ENCODE measurements around the gene IMMP2L. TPM values are rescaled to one million over a fixed set of nuclear protein-coding genes. Genes with fewer than 3 reads are reported as not detected.

Gene IMMP2L
- polyA plus RNA-seq, 2 of the 4 experiments (the other 2 are of a cell fraction) = 16.1 to 23.8 TPM

DNA sequence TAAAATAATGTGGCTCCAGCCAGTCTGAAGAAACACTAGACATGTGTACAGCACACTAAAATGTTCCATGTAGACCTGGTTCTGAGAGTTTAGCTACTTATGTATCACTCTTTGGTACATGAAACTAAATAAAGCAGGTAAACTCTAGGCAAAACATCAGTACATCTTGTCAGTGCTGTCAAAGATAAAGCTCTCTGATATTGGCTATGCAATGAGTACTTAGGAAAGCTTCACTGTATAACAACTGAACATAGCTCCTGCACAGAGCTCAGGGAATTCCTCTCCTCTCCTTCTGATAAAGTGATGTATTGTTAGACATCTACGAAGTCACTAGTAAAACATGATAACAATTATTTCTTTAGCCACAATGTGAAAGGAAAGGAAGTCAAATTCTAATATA is 467.9 kb downstream of the IMMP2L start (continued):
- no peak for TF ChIP-seq ATOH8 (CRISPR knock-in tag; IDR thresholded peaks at IDR 0.05; ENCODE audit: low read depth)

DNA sequence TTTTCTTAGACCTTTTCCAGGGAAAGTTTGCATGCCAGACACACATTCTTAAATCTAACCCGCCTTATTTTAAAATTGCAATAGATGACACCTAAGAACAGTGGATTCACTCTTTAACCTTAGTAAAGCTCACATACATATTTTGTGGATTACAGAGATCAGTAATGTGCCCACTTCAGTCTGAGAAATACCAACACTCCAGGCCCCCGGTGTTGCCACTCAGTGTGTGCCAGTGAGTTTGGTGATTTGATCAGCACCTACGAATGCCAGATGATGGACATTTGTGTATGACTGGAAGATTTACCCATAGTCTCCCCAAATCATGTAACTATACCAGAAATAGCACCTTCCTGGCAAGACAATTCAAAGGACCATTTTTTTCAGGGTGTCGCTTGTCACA is 468.8 kb downstream of the IMMP2L start:
- DNase-seq (ENCODE audit: low read depth in 1 of 2, low spot score in 1 of 2) (no peak), ATAC-seq (no peak), FAIRE-seq (no peak)
- no peak for TF ChIP-seq ZC3H11A (IDR thresholded peaks at IDR 0.05)
- no peak for TF ChIP-seq RARB (CRISPR knock-in tag; IDR thresholded peaks at IDR 0.05)
- no peak for TF ChIP-seq REST (IDR thresholded peaks at IDR 0.05)
- no peak for TF ChIP-seq CHD4 (IDR thresholded peaks at IDR 0.05; ENCODE audit: borderline replicate concordance)
- TF ChIP-seq HOXB13 (CRISPR knock-in tag; IDR thresholded peaks at IDR 0.05; ENCODE audit: low read depth) = no peak
- TF ChIP-seq HES2 (IDR thresholded peaks at IDR 0.05) = no peak
- no peak for TF ChIP-seq EHF (CRISPR knock-in tag; IDR thresholded peaks at IDR 0.05)
- no peak for TF ChIP-seq MAZ (IDR thresholded peaks at IDR 0.05; ENCODE audit: borderline replicate concordance, low read depth, low read length)
- no peak for TF ChIP-seq FOSL2 (IDR thresholded peaks at IDR 0.05)
- TF ChIP-seq FOSL2 (CRISPR knock-in tag; IDR thresholded peaks at IDR 0.05) = no peak
- TF ChIP-seq CEBPB (IDR thresholded peaks at IDR 0.05) = no peak
- TF ChIP-seq, protein P1, sequence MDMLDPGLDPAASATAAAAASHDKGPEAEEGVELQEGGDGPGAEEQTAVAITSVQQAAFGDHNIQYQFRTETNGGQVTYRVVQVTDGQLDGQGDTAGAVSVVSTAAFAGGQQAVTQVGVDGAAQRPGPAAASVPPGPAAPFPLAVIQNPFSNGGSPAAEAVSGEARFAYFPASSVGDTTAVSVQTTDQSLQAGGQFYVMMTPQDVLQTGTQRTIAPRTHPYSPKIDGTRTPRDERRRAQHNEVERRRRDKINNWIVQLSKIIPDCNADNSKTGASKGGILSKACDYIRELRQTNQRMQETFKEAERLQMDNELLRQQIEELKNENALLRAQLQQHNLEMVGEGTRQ (IDR thresholded peaks at IDR 0.05) = no peak
- H3K4me1 ChIP-seq = peaks cover 27% of the 10 kb centered on the region; the same call in 2 of the 3 replicates
- H3K27ac ChIP-seq = no peak overlapping the region
- H3K4me2 ChIP-seq = no peak overlapping the region
- no peaks in the 10 kb centered on the region for H3K9me3 ChIP-seq
- H3K4me3 ChIP-seq = no peak overlapping the region
- 89% methylated on average over 4 of the region's 4 CpGs for WGBS (ENCODE audit: missing lambda C conversion rate)
- CTCF ChIA-PET = interaction anchor here (1.1 kb wide), 1 partner anchor 545 kb away, joined by 3 read pairs; no protein-coding TSS in a partner anchor
- POLR2A ChIA-PET = no interaction called here

DNA sequence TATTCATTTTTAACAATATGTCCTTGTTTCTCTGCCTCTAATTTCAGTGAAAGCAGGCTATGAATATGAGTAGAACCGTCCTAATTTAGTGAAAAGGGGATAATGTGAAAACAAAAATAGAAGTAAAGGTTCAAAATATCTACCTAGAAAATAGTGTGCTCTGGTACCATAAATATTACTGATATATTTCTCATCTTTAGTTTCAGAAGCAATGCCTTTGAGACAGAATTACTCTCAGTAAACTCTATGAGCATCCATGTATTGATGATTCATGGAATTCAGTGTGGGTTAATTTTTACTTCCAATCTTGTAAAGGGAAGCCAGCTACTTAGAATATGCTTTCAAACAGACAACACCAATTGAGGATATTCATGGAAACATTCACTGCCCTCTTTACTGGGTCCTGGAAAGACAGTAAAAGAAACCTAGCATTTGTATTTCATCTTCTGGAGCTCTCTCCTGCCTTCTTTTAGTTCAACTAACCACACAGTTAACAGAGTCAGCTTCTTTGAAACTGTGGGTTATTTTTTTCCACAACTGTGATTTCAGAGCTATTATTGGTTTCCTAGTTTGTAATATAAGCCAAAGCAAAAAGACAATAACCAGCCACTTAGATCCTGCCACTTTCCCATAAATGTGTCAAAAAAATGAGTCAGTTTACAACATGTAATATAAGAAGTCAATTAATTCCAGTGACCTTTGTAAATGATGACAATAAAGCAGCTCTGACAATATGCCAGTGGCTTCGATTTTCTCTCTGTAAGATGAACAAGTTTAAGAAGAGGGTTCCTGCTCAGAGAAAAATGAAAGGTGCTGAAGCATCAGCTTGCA is 469.7 kb downstream of the IMMP2L start:
- no peak overlapping the region for H3K4me3 ChIP-seq
- peaks cover 18% of the 10 kb centered on the region; the same call in 2 of the 3 replicates for H3K4me1 ChIP-seq
- ChIA-PET CTCF (interaction anchor here (0.8 to 1.1 kb wide), 2 partner anchors 71 to 544 kb away, joined by 3 read pairs; no protein-coding TSS in a partner anchor), POLR2A (no interaction called here)
- 49% methylated on average over 2 of the region's 2 CpGs for WGBS (ENCODE audit: missing lambda C conversion rate)
- H3K4me2 ChIP-seq = no peak overlapping the region
- ATAC-seq (no peak), DNase-seq (ENCODE audit: low read depth in 1 of 2, low spot score in 1 of 2) (no peak), FAIRE-seq (peak; percentile 39)
- peak overlapping the region in 1 of 2 experiments; percentile 36; a peak in 1 of 6 replicates for H3K27ac ChIP-seq
- H3K9me3 ChIP-seq = no peaks in the 10 kb centered on the region
- TF ChIP-seq MYC (IDR thresholded peaks at IDR 0.05; ENCODE audit: borderline replicate concordance, low read length) = no peak
- TF ChIP-seq JUN (IDR thresholded peaks at IDR 0.05) = no peak
- no peak for TF ChIP-seq HDAC2 (IDR thresholded peaks at IDR 0.05)
- TF ChIP-seq FOXS1 (CRISPR knock-in tag; IDR thresholded peaks at IDR 0.05) = no peak
- no peak for TF ChIP-seq MAFK (IDR thresholded peaks at IDR 0.05; ENCODE audit: partially characterized antibody)
- no peak for TF ChIP-seq RCOR1 (IDR thresholded peaks at IDR 0.05; ENCODE audit: low read depth, low read length)
- TF ChIP-seq RARB (CRISPR knock-in tag; IDR thresholded peaks at IDR 0.05) = no peak
- TF ChIP-seq ATOH8 (CRISPR knock-in tag; IDR thresholded peaks at IDR 0.05; ENCODE audit: low read depth) = no peak
- no peak for TF ChIP-seq TFCP2L1 (CRISPR knock-in tag; IDR thresholded peaks at IDR 0.05)
- TF ChIP-seq HEYL (CRISPR knock-in tag; IDR thresholded peaks at IDR 0.05) = no peak
- TF ChIP-seq, protein P2, sequence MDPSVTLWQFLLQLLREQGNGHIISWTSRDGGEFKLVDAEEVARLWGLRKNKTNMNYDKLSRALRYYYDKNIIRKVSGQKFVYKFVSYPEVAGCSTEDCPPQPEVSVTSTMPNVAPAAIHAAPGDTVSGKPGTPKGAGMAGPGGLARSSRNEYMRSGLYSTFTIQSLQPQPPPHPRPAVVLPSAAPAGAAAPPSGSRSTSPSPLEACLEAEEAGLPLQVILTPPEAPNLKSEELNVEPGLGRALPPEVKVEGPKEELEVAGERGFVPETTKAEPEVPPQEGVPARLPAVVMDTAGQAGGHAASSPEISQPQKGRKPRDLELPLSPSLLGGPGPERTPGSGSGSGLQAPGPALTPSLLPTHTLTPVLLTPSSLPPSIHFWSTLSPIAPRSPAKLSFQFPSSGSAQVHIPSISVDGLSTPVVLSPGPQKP (IDR thresholded peaks at IDR 0.05; ENCODE audit: low read depth, low read length) = no peak
- no peak for TF ChIP-seq REST (IDR thresholded peaks at IDR 0.05)

All from A549 (cell line).